Central memory CD4-positive, alpha-beta T cell (primary cell): ENCODE measurements around the gene PSMA7.
"Not testable (repeated sequence)": the region's sequence is repeated elsewhere in the genome, so short reads cannot be mapped to it uniquely, and the experiment has no call there.

Source experiments
- DNase-seq: peaks from one replicate; pipeline ENCODE4 v3.0.0; 2022

The PSMA7 gene

DNA sequence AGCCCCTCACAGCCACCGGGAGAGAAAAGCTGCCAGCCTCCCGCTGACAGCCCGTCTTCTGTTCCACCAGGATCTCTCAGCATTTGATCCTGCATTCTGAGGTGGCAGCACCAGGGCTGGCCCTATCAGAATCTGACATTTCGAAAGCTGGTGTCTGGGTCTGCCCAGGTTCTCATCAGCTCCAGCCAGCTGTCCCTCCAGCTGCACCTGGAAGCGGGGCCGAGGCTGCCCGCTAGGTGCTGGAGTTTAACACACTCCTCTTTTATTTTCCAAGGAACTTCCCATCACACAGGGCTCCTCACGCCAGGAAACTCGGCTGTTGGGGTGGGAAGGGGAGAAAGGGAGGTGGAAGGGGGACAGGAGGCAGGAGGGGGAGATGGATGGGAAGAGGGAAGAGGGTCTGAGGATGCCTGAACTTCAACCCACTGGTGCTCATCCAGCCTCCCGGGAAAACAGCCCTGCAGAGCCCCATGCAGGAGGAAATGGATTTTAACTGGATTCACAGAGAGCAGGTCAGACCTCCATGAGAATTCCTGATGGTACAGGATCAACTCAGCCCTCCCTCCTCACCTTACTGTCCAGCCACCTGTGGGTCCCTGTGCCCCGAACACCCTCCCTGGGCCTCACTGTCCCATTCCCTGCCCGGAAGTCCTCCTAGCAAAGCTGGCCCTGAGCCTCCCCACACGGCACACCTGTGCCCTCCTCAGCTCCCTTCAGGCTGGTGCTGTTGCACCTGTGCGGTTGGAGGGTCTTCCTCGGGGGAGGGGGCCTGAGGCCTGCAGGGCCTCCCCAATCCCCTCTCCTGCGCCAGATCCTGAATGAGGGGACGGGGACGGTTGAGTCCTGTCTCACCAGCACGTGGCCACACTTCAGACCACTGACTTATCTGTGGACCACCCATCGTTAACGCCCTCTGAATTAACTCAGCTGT is 24.8 kb downstream of the PSMA7 start:
- no peak for DNase-seq

GRCh38 chr20:62117658-62118057 is 25.5 kb downstream of the PSMA7 start:
- DNase-seq = peak; percentile 92

- no peak for DNase-seq
These were observed 25.9 kb downstream of the PSMA7 start for GRCh38 chr20:62117362-62117646.

DNA sequence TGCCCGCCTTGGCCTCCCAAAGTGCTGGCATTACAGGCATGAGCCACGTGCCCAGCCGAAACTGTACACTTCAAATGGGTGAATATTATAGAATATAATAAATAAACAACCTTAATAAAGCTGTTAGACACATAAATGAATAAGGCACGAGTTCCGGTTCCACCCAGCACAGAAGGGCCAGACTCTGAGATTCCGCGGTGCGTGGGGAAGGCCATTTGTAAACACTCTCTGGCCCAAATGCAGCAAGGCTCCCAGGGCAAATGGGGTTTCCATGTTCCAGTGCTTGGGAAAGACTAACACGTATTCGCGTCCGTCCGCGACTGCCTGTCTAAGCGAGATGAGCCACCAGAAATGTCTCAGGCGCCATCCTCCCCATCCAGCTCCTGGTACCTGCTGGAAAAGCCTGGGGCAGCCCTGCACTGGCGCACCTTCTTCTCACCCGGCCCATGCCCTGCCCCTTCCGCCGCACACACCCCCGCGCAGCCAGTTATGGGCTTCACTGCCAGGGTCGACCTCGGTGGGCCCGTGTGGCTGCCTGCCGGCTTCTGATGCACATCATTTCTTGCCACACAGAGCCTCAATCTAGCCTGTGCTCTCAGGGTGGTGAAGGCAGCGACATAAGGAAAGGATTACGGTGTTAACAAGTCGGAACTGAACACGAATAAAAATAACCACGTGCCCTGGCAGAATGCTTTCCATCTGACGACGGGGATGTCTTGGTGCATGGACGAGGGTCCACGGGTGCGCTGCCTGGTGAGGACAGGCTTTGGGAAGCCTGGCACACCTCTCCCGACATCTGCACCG is 26.4 kb downstream of the PSMA7 start:
- no peak for DNase-seq

- DNase-seq = not testable (repeated sequence)
These were observed 27.3 kb downstream of the PSMA7 start for GRCh38 chr20:62115800-62116407.

- no peak for DNase-seq
These were observed 28.3 kb downstream of the PSMA7 start for GRCh38 chr20:62114894-62115293.

GRCh38 chr20:62112368-62112767 is 30.8 kb downstream of the PSMA7 start:
- DNase-seq = no peak

DNA sequence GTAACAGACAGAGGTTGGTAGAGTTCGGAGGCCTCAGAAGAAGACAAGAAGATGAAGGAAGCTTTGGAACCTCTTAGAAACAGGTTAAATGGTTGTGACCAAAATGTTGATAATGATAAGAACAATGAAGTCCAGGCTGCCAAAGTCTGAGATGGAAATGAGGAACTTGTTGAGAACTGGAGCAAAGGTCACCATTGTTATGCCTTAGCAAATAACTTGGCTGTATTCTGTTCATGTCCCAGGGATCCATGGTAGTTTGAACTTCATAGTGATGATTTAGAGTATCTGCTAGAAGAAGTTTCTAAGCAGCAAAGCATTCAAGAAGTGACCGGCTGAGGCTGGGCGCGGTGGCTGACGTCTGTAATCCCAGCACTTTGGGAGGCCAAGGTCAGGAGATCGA is 32.0 kb downstream of the PSMA7 start:
- no peak for DNase-seq

DNA sequence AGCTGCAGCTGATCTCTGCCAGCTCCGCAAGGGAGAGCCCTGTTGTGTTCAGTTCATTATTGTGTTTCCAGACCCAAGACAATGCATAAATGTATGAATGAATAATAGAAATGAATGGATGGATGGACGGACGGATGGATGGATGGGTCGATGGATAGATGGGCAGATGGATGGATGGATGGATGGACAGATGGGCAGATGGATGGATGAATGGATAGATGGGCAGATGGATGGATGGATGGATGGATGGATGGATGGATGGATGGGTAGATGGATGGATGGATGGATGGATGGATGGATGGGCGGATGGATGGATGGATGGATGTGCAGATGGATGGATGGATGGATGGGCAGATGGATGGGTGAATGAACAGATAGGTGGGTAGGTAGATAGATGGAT is 37.6 kb downstream of the PSMA7 start:
- no peak for DNase-seq

DNA sequence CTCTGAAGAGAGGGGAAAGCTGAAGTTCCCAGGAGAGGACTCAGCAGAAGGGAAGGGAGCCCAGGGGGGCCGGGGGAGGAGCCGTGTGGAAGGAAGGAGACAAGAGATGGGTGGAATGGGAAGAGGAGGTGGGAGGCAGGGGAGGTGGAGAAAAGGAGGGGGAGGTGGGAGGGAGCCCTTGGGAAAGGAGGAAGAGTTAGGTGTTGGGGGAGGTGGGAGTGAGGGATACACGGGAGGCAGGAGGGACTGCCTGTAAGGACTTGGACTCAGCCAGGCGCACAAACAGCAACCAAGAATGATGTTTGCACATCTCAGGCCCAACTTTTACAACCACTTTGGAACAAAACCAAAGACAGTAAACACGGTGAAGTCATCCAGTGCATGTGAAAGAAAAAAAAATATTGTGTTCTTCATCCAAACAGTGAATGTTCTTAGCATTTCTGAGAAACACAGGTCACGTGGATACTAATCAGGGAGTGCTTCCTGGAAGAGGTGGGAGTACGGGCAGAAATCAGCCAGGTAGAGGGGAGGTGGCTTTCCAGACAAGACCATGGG is 38.3 kb downstream of the PSMA7 start:
- DNase-seq = no peak

GRCh38 chr20:62104234-62104789 is 38.9 kb downstream of the PSMA7 start:
- DNase-seq = no peak

GRCh38 chr20:62103508-62104233 is 39.5 kb downstream of the PSMA7 start:
- DNase-seq = no peak

DNA sequence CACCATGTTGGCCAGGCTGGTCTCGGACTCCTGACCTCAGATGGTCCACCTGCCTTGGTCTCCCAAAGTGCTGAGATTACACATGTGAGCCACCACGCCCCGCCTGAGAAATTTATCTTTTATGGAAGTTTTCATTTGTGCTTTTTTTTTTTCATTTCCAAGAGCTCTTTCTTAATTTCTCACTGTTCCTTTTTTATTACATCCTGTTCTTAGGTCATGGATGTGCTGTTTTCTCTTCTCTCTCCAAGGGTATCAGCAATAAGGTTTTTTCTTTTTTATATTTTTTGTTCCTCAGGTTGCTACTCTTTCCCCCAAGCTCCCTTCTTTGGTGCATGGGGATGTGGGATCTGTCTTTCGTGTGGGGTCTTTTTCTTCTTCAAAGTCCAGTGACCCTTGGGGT is 42.1 kb downstream of the PSMA7 start:
- DNase-seq = no peak

DNA sequence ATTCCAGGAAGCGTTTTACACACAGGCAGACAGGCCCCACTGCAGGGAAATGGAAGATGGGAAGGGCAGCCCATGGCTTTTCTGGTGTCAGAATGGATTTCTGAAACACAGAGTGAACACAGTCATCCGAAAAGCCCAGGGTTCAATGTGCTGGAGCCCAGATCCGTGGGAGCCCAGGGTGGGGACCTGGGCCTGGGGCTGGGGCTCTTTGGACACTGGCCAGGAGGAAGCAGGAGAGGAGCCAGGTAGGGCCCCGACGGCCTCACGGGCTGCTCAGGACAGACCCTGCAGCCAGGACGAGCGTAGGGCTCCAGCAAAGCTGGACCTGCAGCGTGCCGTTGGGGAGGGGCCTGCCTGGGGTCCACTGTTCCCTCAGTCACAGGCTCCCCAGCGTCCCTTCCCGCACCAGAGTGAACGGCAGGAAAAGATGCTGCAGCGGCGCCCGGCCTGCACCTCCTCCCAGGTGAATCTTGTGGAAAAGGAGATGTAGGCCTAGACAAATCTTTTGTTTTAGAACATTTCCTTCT is 45.2 kb downstream of the PSMA7 start:
- no peak for DNase-seq

GRCh38 chr20:62096421-62097380 is 46.5 kb downstream of the PSMA7 start:
- DNase-seq = no peak

- no peak for DNase-seq
These were observed 53.8 kb downstream of the PSMA7 start for GRCh38 chr20:62089393-62089792.

DNA sequence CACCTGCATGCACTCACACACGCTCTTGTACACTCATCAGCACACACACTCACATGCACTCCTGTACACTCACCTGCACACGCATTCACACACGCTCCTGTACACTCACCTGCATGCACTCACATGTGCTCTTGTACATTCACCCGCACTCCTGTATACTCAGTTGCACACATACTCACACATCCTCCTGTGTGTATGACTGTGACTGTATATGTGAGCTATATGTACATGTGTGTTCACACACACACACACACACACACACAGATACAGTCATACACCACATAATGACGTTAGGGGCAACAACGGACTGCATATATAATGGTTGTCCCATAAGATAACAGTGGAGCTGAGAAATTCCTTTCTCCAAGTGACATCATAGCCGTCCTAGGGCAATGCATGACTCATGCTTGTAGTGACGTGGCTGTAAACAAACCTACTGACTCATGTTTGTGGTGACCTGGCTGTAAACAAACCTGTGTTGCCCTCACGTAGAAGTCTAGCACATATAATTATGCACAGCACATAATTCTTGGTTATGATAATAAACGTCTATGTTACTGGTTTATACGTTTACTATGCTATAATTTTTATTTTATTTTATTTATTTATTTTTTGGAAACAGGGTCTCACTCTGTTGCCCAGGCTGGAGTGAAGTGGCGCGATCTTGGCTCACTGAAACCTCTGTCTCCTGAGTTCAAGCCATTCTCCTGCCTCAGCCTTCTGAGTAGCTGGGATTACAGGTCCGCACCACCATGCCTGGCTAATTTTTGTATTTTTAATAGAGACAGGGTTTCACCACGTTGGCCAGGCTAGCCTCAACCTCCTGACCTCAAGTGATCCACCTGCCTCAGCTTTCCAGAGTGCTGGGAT is 54.7 kb downstream of the PSMA7 start:
- no peak for DNase-seq

- no peak for DNase-seq
These were observed 55.6 kb downstream of the PSMA7 start for GRCh38 chr20:62087632-62088031.

DNA sequence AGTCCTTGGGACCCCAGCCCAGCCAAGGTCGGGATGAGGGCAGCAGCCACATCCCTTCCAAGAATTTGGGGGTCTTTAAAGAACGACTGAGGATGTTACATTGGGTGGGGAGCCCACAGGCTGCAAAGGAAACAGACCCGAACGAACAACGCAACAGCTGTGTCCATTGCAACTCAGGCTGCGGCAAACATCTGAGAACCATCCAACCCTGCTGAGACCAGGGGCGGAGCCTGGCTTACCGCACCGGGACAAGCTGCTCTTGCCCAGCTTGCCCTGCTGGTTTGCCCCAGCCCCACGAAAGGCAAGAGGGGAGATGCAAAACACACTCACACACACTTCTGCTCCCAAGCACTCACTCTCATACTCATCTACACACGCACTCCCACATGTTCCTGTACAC is 56.0 kb downstream of the PSMA7 start:
- DNase-seq = no peak
